Measurements from ENCODE around the gene TNNI3K. TPM values are rescaled to one million over a fixed set of nuclear protein-coding genes. Genes with fewer than 3 reads are reported as not detected.

The TNNI3K gene
- total RNA-seq, 2 donors from 2014 or later: 0.59 to 0.96 TPM

DNA sequence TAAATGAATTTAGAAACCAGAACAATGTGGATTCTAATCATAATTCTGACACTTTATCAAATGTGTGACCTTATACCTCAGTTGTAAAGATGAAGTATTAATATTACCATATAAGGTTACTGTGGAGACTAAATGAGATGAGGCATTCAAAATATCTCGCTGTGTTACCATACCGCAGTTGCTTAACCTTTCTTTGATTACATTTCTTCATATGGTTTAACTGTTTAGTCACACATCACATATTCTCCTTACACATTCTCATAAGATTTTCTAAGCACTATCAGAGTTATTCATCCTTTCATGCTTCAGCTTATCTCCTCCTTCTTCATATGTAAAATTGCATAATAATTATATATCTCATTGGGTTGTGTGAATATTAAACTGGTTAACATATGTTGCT lies 188.3 kb downstream of the TNNI3K start:
- no peaks in the 10 kb centered on the region for H3K9me3 ChIP-seq
- H3K36me3 ChIP-seq: no peaks in the 10 kb centered on the region
- no peaks in the 10 kb centered on the region for H3K4me1 ChIP-seq
- no peak overlapping the region for H3K9ac ChIP-seq (ENCODE audit: low read depth in 2 of 2, low read length in 2 of 2)
- TF ChIP-seq, protein P1, sequence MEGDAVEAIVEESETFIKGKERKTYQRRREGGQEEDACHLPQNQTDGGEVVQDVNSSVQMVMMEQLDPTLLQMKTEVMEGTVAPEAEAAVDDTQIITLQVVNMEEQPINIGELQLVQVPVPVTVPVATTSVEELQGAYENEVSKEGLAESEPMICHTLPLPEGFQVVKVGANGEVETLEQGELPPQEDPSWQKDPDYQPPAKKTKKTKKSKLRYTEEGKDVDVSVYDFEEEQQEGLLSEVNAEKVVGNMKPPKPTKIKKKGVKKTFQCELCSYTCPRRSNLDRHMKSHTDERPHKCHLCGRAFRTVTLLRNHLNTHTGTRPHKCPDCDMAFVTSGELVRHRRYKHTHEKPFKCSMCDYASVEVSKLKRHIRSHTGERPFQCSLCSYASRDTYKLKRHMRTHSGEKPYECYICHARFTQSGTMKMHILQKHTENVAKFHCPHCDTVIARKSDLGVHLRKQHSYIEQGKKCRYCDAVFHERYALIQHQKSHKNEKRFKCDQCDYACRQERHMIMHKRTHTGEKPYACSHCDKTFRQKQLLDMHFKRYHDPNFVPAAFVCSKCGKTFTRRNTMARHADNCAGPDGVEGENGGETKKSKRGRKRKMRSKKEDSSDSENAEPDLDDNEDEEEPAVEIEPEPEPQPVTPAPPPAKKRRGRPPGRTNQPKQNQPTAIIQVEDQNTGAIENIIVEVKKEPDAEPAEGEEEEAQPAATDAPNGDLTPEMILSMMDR (IDR thresholded peaks at IDR 0.05): no peak
- no peak overlapping the region for H3K27ac ChIP-seq
- H3K27me3 ChIP-seq: no peaks in the 10 kb centered on the region
- intact Hi-C loops (cut with DNase I): no loop called here
- no peak overlapping the region for H3K4me3 ChIP-seq
- DNase-seq: no peak

DNA sequence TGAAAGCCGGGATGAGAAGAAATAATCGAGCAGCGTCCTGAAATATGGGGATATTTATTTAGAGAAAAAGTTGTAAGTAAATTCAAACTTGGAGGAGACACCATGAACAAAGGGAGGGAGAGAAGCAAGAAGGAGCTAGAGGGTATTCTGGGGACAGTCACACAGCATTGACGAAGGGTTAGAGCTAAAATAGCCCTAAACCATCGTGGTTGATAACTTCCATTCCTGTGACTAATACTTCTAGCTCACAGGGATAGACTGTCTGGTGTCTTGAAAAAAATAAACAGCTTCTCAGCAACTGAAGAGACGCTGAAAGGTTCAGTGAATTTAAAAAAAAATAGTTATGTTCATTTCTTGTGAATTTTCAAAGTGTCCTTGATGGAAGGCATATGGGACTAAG lies 190.5 kb downstream of the TNNI3K start:
- Histone ChIP-seq H3K4me3 (no peak overlapping the region), H3K36me3 (no peaks in the 10 kb centered on the region), H3K27me3 (no peaks in the 10 kb centered on the region), H3K9ac (ENCODE audit: low read depth in 2 of 2, low read length in 2 of 2) (no peak overlapping the region), H3K27ac (no peak overlapping the region), H3K4me1 (no peaks in the 10 kb centered on the region), H3K9me3 (no peaks in the 10 kb centered on the region)
- no peak for DNase-seq
- intact Hi-C loops (cut with DNase I): no loop called here
- TF ChIP-seq, protein P1 (IDR thresholded peaks at IDR 0.05): no peak

DNA sequence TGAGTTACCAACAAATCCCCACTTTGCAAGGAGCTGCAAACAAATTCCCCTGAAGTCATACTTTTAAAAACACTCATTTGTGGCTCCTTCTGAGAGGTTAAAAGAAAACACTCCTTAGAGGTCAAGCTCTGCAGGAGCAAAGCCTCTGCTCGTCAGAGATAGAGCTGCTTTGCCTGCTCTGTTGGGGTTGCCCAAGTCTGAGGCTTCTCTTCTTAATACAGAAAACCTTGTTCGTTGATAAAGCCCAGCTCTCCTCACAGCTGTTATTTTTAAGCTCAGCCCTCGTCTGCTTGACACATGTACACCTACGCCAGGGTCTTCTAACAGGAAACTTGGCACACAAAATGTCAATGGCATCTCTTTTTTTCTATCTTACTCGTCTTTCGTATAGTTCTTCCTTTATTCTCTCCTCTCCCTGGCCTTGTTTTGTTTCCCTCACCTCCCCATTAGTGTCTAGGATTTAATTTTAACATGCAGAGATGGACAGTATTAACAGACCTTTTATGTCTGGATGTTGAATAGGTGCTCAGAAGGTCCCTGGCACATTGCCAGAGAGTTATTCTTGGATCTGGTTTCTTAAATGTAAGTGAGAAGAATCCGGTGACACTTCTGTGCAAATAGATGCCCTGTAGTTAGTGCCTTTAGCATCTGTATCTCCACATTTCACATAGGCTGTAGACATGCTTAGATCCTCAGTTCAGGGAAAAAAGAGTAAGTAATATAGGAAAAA lies 191.2 kb downstream of the TNNI3K start:
- no peak for DNase-seq
- TF ChIP-seq, protein P1 (IDR thresholded peaks at IDR 0.05): no peak
- H3K4me1 ChIP-seq: no peaks in the 10 kb centered on the region
- no peaks in the 10 kb centered on the region for H3K9me3 ChIP-seq
- no peak overlapping the region for H3K9ac ChIP-seq (ENCODE audit: low read depth in 2 of 2, low read length in 2 of 2)
- H3K27me3 ChIP-seq: no peaks in the 10 kb centered on the region
- intact Hi-C loops (cut with DNase I): no loop called here
- no peaks in the 10 kb centered on the region for H3K36me3 ChIP-seq
- H3K4me3 ChIP-seq: no peak overlapping the region
- H3K27ac ChIP-seq: no peak overlapping the region

- no peaks in the 10 kb centered on the region for H3K27me3 ChIP-seq
- DNase-seq: no peak
- TF ChIP-seq, protein P1 (IDR thresholded peaks at IDR 0.05): no peak
- no peaks in the 10 kb centered on the region for H3K9me3 ChIP-seq
- no peak overlapping the region for H3K9ac ChIP-seq (ENCODE audit: low read depth in 2 of 2, low read length in 2 of 2)
- intact Hi-C loops (cut with DNase I): no loop called here
- H3K27ac ChIP-seq: no peak overlapping the region
- no peaks in the 10 kb centered on the region for H3K36me3 ChIP-seq
- no peak overlapping the region for H3K4me3 ChIP-seq
- no peaks in the 10 kb centered on the region for H3K4me1 ChIP-seq
These were observed 192.5 kb downstream of the TNNI3K start for GRCh38 chr1:74427681-74428080.

- Histone ChIP-seq H3K9me3 (no peaks in the 10 kb centered on the region), H3K9ac (ENCODE audit: low read depth in 2 of 2, low read length in 2 of 2) (no peak overlapping the region), H3K4me3 (no peak overlapping the region), H3K27ac (no peak overlapping the region), H3K27me3 (no peaks in the 10 kb centered on the region), H3K36me3 (no peaks in the 10 kb centered on the region), H3K4me1 (no peaks in the 10 kb centered on the region)
- intact Hi-C loops (cut with DNase I): no loop called here
- no peak for DNase-seq
- TF ChIP-seq, protein P1 (IDR thresholded peaks at IDR 0.05): no peak
These were observed 194.4 kb downstream of the TNNI3K start for GRCh38 chr1:74429580-74429979.

All from colonic mucosa (tissue), 4 donors.